Erythroblast (primary cell): ENCODE measurements around the gene B3GNT8.

Experiments used
- GATA1 ChIP-seq: IDR thresholded peaks from 2 replicates; pipeline ENCODE4 v1.6.1; 2011; ENCODE audit warnings: low read depth, mild to moderate bottlenecking, control low read depth, low read length, moderate library complexity
- POLR2A ChIP-seq: IDR thresholded peaks from 2 replicates; pipeline ENCODE4 v1.6.1; 2011; ENCODE audit warnings: mild to moderate bottlenecking, low read length

GRCh38 chr19:41413947-41414346, 13.2 kb downstream of the B3GNT8 start:
- TF ChIP-seq POLR2A (no peak), GATA1 (no peak)
